VCaP (cell line): Measurements from ENCODE around the gene PRAMEF13.
"Not testable (repeated sequence)": the region's sequence is repeated elsewhere in the genome, so short reads cannot be mapped to it uniquely, and the experiment has no call there.

Experiments
- H3K27ac ChIP-seq: fragments of 450-650 bp; 2 replicates; pipeline ENCODE4 v1.5.1; 2017
- TF ChIP-seq, protein P1 (sequence below): fragments of 450-650 bp; conservative IDR thresholded peaks from 2 replicates; pipeline ENCODE4 v1.5.1; 2017; ENCODE audit warnings: mild to moderate bottlenecking, moderate library complexity

The PRAMEF13 gene

DNA sequence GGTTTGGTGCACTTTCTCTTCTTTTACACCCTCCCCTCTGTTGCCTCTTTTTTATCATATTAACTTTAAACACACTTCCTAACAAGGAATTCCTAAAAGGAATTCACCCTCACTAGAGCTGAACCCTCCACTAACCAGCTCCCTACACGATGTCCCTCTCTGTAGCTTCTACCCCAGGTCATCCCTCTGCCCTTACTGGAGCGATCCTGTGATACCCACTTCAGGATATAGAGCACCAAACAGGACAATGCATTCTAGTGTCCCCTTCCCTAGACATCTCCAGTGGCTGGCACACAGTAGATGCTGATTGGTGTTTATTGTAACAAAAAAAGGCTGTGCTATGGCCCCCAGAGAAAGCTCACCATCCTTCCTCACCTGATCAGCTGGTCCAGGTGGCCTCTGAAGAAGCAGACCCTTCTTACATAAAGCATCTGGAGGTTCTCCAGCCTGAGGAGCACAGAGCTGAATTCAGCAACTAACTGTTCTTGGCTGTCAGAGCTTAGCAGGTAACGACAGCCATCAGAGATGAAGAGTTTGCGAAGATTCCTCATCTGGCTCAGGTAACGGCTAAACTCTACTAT is 23.4 kb upstream of the PRAMEF13 start:
- no peak overlapping the region for H3K27ac ChIP-seq
- TF ChIP-seq, protein P1, sequence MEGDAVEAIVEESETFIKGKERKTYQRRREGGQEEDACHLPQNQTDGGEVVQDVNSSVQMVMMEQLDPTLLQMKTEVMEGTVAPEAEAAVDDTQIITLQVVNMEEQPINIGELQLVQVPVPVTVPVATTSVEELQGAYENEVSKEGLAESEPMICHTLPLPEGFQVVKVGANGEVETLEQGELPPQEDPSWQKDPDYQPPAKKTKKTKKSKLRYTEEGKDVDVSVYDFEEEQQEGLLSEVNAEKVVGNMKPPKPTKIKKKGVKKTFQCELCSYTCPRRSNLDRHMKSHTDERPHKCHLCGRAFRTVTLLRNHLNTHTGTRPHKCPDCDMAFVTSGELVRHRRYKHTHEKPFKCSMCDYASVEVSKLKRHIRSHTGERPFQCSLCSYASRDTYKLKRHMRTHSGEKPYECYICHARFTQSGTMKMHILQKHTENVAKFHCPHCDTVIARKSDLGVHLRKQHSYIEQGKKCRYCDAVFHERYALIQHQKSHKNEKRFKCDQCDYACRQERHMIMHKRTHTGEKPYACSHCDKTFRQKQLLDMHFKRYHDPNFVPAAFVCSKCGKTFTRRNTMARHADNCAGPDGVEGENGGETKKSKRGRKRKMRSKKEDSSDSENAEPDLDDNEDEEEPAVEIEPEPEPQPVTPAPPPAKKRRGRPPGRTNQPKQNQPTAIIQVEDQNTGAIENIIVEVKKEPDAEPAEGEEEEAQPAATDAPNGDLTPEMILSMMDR: no peak

DNA sequence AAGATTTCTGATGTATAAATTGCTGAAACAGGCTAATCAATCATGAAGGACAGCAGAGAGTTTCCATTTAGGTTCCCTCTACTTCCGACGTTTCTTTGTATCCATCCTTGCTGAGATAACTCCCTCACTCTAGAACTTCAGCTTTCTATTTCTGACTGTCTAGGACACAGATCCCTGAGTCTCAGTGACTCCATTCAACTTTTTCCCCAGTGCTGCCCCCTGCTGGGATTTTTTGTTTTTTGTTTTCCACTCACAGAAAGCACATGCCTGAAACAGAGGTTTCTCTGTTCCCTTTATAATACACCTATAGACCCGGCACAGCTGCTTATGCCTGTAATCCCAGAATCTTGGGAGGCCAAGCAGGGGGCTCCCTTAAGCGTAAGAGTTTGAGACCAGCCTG is 21.6 kb upstream of the PRAMEF13 start:
- not testable (repeated sequence) for H3K27ac ChIP-seq

DNA sequence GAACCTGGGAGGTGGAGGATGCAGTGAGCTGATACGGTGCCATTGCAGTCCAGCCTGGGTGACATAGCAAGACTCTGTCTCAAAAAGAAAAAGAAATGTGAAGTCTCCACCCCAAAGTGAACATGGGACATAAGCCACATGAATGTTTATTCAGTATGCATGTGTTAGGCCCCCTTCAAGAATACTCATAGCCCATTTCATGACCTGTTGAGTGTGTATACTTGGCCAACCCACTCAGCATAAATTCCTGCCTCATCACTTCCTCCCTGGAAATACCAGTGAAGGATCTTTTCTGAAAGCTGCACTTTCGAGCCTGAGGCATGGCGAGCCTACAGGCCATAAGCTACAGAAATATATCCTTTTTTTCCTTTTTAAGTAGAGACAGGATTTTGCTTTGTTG is 18.0 kb upstream of the PRAMEF13 start:
- H3K27ac ChIP-seq: not testable (repeated sequence)

DNA sequence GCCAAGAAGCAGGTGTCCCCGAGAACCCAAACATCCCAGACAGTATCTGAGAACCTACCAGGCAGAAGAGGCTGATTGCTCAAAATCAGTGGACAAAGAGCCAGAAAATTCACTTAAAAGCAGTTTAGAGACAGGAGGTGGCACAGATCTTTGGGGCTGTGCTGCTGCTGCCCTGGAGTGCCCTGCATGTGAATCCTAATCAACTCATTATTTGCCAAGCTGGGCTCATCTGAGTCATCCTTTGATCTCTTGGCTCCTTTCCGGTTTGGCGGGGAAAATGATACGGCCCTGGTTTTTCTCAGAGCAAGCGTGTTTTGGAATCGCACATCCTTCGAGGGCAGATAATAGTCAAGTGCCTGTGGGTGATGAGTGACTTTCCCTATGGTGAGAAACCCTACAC is 15.4 kb upstream of the PRAMEF13 start:
- not testable (repeated sequence) for H3K27ac ChIP-seq

DNA sequence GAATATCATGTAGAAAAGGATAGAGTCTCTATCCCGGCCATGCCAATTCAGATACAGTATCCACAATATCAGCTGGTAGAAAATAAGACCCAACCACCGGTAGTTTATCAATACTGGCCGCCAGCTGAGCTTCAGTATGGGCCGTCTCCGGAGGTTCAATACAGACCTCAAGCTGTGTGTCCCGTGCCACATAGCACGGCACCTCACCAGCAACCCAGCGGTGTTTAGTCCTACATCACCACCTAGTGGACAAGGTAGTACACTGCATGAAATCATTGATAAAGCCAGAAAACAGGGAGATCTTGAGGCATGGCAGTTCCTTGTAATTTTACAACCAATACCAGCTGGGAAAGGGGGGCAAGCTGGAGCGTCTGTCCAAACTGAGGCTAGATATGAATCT is 7.5 kb upstream of the PRAMEF13 start:
- not testable (repeated sequence) for H3K27ac ChIP-seq

DNA sequence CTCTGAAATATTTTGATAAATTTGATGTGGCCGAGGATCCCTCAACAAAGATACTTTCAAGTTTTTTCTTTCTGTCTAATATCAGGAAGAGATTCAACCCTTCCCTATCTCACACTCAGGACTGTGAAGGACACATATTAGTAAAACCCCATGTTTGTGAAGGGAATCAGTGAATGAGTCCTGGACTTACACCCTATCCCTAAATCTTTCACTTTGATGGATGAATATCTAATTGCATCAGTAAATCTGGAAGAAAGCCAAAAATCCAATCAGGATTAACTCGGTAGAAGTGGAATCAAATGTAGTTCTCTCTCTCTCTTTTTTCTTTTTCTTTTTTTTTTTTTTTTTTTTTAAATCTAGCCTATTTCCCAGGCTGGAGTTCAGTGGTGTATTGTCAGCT is 29.7 kb downstream of the PRAMEF13 start, which contains the start of gene PRAMEF9:
Gene PRAMEF9, plus strand, starts transcription at position 301 of the 400 bp plus-strand sequence. CDS start 3,433 bp downstream, outside the sequence.
- not testable (repeated sequence) for H3K27ac ChIP-seq

DNA sequence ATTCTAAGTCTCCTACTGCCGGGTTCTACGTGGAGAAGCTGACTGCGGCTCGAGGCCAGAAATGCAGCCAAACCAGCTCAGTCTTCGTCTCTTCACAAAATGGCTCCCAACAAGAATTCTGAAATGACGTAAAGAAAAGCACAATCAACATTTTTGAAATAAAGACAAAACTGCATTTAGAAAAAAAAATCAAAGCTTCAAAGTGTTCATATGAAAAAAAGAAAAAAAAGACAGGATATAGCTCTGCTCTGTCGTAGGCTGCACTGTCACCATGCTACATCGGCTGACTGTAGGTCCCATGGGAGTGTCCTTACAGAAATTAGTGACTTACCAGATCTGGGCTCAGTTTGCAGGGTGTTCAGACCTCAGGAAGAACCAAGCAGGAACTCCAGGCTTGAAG is 35.7 kb downstream of the PRAMEF13 start, which contains the start of gene HNRNPCL4:
Gene HNRNPCL4, minus strand, starts transcription at position 101 of the 400 bp plus-strand sequence. CDS start 164 bp downstream, outside the sequence.
- not testable (repeated sequence) for H3K27ac ChIP-seq

DNA sequence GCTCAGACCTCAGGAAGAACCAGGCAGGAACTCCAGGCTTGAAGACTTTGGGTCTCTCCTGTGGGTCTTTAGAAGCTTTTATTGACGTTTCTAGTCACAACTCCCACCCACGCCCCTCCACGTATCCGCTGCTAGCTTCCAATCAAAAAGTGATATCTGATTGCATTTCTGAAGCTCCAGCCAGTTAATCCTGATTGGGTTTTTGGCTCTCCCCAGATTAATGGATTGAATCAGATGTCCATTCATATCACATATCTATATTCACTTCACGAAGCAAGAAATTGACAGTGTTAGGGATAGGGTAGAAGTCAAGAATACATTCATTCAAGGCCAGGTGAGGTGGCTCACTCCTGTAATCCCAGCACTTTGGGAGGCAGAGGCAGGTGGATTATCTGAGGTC is 45.3 kb downstream of the PRAMEF13 start, which contains the start of gene PRAMEF26:
Gene PRAMEF26, minus strand, starts transcription at position 101 of the 400 bp plus-strand sequence. CDS start 2,914 bp downstream, outside the sequence.
- H3K27ac ChIP-seq: not testable (repeated sequence)
